GM12878 (cell line): ENCODE measurements around the gene KBTBD7. TPM values are rescaled to one million over a fixed set of nuclear protein-coding genes. Genes with fewer than 3 reads are reported as not detected.

Source experiments
- ATAC-seq: fragments of 200-7000 bp; cut with Tn5 transposase; 3 replicates; pipeline ENCODE4 v1.9.1; 2020; ENCODE audit warnings: mild to moderate bottlenecking, moderate library complexity
- BruUV-seq: library from RNA; stranded (reverse); fragments of 400-500 nt; replicated peaks from 2 replicates; lab custom pipeline; 2021; lab: Mats Ljungman, UMichigan
- CTCF ChIA-PET: fragments of 300-600 bp; sonication (Branson Sonifier 250); formaldehyde crosslinking; extraction: SDS; loops from one replicate; lab custom pipeline; 2021; ENCODE audit warnings: inconsistent platforms; lab: Yijun Ruan, JAX
- POLR2A ChIA-PET: fragments of 350-600 bp; formaldehyde crosslinking; extraction: SDS; loops from one replicate; lab custom pipeline; 2021; ENCODE audit warnings: inconsistent platforms; lab: Charles Lee
- RAD21 ChIA-PET: fragments of 300-600 bp; sonication (Branson Sonifier 250); formaldehyde crosslinking; loops from one replicate; lab custom pipeline; 2023; ENCODE audit warnings: antibody characterized with exemption; ENCODE audit not compliant: unreplicated experiment; lab: Charles Lee
- SMC1A ChIA-PET: fragments of 300-600 bp; sonication (Branson Sonifier 250); formaldehyde crosslinking; loops from one replicate; lab custom pipeline; 2023; ENCODE audit not compliant: unreplicated experiment, uncharacterized antibody; lab: Charles Lee
- DNase-seq: peaks from one replicate; pipeline ENCODE4 v3.0.0-alpha.2; 2011; ENCODE audit warnings: low read depth, low spot score
- FAIRE-seq: peaks from 3 replicates; lab custom pipeline; 2011; peaks lifted over from hg19 to GRCh38; lab: Jason Lieb, UNC
- H2AFZ ChIP-seq: 2 replicates; pipeline ENCODE4 v1.6.0; 2011; ENCODE audit warnings: low read depth, low read length, control low read depth; ENCODE audit not compliant: control insufficient read depth
- H3K27ac ChIP-seq: 2 replicates; pipeline ENCODE4 v1.5.1; 2011; ENCODE audit warnings: control low read depth; ENCODE audit not compliant: control insufficient read depth, insufficient read depth
- H3K27me3 ChIP-seq, 2 experiments: replicated peaks in 1 of 2; 2 replicates each; pipeline versions ENCODE4 v1.6.0 to v1.6.1; 2011; ENCODE audit warnings: low read length in 1 of 2; ENCODE audit not compliant: control insufficient read depth in 2 of 2, insufficient read depth in 2 of 2
- H3K36me3 ChIP-seq, 2 experiments: 2 replicates each; pipeline ENCODE4 v1.5.1; 2011; ENCODE audit warnings: low read length in 1 of 2; ENCODE audit not compliant: control insufficient read depth in 2 of 2, insufficient read depth in 2 of 2
- H3K4me1 ChIP-seq: 2 replicates; pipeline ENCODE4 v1.6.1; 2011; ENCODE audit warnings: mild to moderate bottlenecking, low read length, moderate library complexity, mixed read lengths; ENCODE audit not compliant: control insufficient read depth, insufficient read depth
- H3K4me2 ChIP-seq: 2 replicates; pipeline ENCODE4 v1.6.0; 2011; ENCODE audit warnings: control low read depth; ENCODE audit not compliant: control insufficient read depth, insufficient read depth
- H3K4me3 ChIP-seq: fragments of 200-600 bp; sonication (generic); 2 replicates; pipeline ENCODE4 v1.5.1; 2016
- H3K79me2 ChIP-seq: 2 replicates; pipeline ENCODE4 v1.6.0; 2011; ENCODE audit warnings: low read length; ENCODE audit not compliant: control insufficient read depth, insufficient read depth
- H3K9ac ChIP-seq: 2 replicates; pipeline ENCODE4 v1.8.0; 2011; ENCODE audit warnings: low read length, control low read depth, mixed read lengths; ENCODE audit not compliant: control insufficient read depth, insufficient read depth
- H3K9me3 ChIP-seq: replicated peaks from 3 replicates; pipeline ENCODE4 v1.5.1; 2011; ENCODE audit warnings: mild to moderate bottlenecking, low read length; ENCODE audit not compliant: control insufficient read depth, insufficient read depth
- H4K20me1 ChIP-seq: 2 replicates; pipeline ENCODE4 v1.6.0; 2011; ENCODE audit not compliant: control insufficient read depth, insufficient read depth
- CREM ChIP-seq: IDR thresholded peaks from 2 replicates; pipeline ENCODE4 v1.6.1; 2014; ENCODE audit warnings: antibody characterized with exemption, low read depth
- EED ChIP-seq: sonication (generic); IDR thresholded peaks from 2 replicates; pipeline ENCODE4 v1.6.1; 2016; ENCODE audit warnings: antibody characterized with exemption, low read depth
- EGR1 ChIP-seq, 2 experiments: IDR thresholded peaks; 1 replicate in 1 of 2; 2 replicates in 1 of 2; pipeline ENCODE4 v1.6.1; 2011 to 2012; ENCODE audit warnings: low read depth in 2 of 2, low read length in 2 of 2, borderline replicate concordance in 1 of 2, mild to moderate bottlenecking in 1 of 2, moderate library complexity in 1 of 2
- FOXM1 ChIP-seq: IDR thresholded peaks from 2 replicates; pipeline ENCODE4 v1.6.1; 2012; ENCODE audit warnings: low read depth, mild to moderate bottlenecking, inconsistent platforms, low read length, moderate library complexity
- GABPA ChIP-seq: IDR thresholded peaks from 2 replicates; pipeline ENCODE4 v1.6.1; 2014; ENCODE audit warnings: antibody characterized with exemption, low read depth, mild to moderate bottlenecking, inconsistent platforms
- HCFC1 ChIP-seq: fragments of 150-350 bp; IDR thresholded peaks from 2 replicates; pipeline ENCODE4 v1.6.1; 2014; ENCODE audit warnings: low read length
- JUND ChIP-seq: IDR thresholded peaks from 2 replicates; pipeline ENCODE4 v1.6.1; 2012; ENCODE audit warnings: low read depth, mild to moderate bottlenecking, low read length, improper control_type of control experiment, moderate library complexity
- MEF2A ChIP-seq: IDR thresholded peaks from 2 replicates; pipeline ENCODE4 v1.6.1; 2011; ENCODE audit warnings: low read depth, mild to moderate bottlenecking, low read length, moderate library complexity; ENCODE audit not compliant: insufficient read depth
- POLR2A ChIP-seq: IDR thresholded peaks from 2 replicates; pipeline ENCODE4 v1.6.1; 2011; ENCODE audit warnings: low read depth, mild to moderate bottlenecking, low read length
- SIX5 ChIP-seq: IDR thresholded peaks from 2 replicates; pipeline ENCODE4 v1.6.1; 2011; ENCODE audit warnings: mild to moderate bottlenecking, low read depth, low read length, moderate library complexity; ENCODE audit not compliant: severe bottlenecking
- SMAD1 ChIP-seq: fragments of 450-650 bp; IDR thresholded peaks from 2 replicates; pipeline ENCODE4 v1.6.1; 2018; ENCODE audit warnings: mild to moderate bottlenecking, low read depth; ENCODE audit not compliant: partially characterized antibody
- SMARCA5 ChIP-seq: fragments of 450-650 bp; IDR thresholded peaks from 2 replicates; pipeline ENCODE4 v1.6.1; 2017; ENCODE audit warnings: mild to moderate bottlenecking
- ZZZ3 ChIP-seq: IDR thresholded peaks from 2 replicates; pipeline ENCODE4 v1.6.1; 2011; ENCODE audit warnings: low read depth; ENCODE audit not compliant: control insufficient read depth, insufficient read length
- WGBS: methylation state at CpG from one replicate; pipeline ENCODE4 v1.1.6; 2016; ENCODE audit warnings: low lambda C conversion rate; ENCODE audit not compliant: insufficient replicate concordance, insufficient coverage; ENCODE audit errors: missing lambda C conversion rate; 5-methylcytosine and 5-hydroxymethylcytosine counted together
- in situ Hi-C: fragments of 300-500 bp; cut with MboI; formaldehyde crosslinking; loops from 9 replicates; pipeline ENCODE4 v1.14.3; 2018; ENCODE audit warnings: mixed read lengths
- intact Hi-C: fragments of 100-400 bp; cut with micrococcal nuclease; formaldehyde crosslinking; loops from one replicate; pipeline ENCODE4 v1.14.2; 2022; ENCODE audit not compliant: unreplicated experiment
- polyA plus RNA-seq, 11 experiments: library from polyadenylated mRNA; depleted of rRNA in 4 of 11; unstranded in 6 of 11; stranded (reverse) in 5 of 11; fragments of >200 nt; fragmentation: Nextera tagmentation in 4 of 11; fragmentation: Illumina TruSeq in 1 of 11; extraction: Ambion mirVana in 4 of 11; extraction: Trizol in 1 of 11; gene quantifications; 1 replicate in 1 of 11; 2 replicates in 10 of 11; pipeline versions ENCODE4 v1.2.1 to v1.2.3, GENCODE V29; 2011 to 2016; ENCODE audit warnings: inconsistent platforms in 2 of 11, missing spikeins in 2 of 11, low read depth in 1 of 11
- total RNA-seq, 4 experiments: library from RNA; depleted of rRNA in 3 of 4; stranded (reverse); fragments of >200 nt in 3 of 4; fragmentation: Illumina TruSeq in 1 of 4; extraction: Trizol in 1 of 4; gene quantifications; 2 replicates each; pipeline versions ENCODE4 v1.2.1 to v1.2.3, GENCODE V29; 2013 to 2021
- TF ChIP-seq, protein P1 (sequence below): fragments of 450-650 bp; IDR thresholded peaks from 2 replicates; pipeline ENCODE4 v1.6.1; 2018; ENCODE audit warnings: mild to moderate bottlenecking, low read depth, moderate library complexity; ENCODE audit not compliant: partially characterized antibody
- TF ChIP-seq, protein P2 (sequence below): fragments of 450-650 bp; IDR thresholded peaks from 2 replicates; pipeline ENCODE4 v1.6.1; 2017; ENCODE audit warnings: mild to moderate bottlenecking, low read depth, inconsistent platforms; ENCODE audit not compliant: poor library complexity, severe bottlenecking

KBTBD7 gene
- total and polyA plus RNA-seq, 10 of the 15 experiments (the other 5 are each of a cell fraction or from before 2014, with no cell fraction given), result 1.8 to 6.0 (median 4.3) TPM

DNA sequence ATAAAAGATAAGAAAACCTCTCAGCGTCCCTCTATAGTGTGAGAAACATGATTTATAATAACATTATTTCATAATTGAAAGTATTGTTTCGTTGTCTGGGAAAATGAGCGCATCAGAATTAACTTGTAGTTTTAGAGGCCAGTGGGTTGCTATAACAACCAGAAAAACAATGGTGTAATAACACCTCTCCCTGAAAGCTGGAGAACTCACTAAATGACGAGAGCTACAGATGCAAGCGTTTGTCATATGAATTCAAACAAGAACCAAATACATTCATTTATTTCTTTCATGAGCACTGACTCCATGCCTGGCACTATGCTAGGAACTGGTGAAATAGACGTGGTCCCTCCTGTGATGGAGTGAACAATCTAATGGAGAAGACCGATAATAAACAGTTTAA is 16.3 kb downstream of the KBTBD7 start (continued):
- TF ChIP-seq HCFC1, result no peak
- TF ChIP-seq CREM, result no peak
- TF ChIP-seq, protein P1, sequence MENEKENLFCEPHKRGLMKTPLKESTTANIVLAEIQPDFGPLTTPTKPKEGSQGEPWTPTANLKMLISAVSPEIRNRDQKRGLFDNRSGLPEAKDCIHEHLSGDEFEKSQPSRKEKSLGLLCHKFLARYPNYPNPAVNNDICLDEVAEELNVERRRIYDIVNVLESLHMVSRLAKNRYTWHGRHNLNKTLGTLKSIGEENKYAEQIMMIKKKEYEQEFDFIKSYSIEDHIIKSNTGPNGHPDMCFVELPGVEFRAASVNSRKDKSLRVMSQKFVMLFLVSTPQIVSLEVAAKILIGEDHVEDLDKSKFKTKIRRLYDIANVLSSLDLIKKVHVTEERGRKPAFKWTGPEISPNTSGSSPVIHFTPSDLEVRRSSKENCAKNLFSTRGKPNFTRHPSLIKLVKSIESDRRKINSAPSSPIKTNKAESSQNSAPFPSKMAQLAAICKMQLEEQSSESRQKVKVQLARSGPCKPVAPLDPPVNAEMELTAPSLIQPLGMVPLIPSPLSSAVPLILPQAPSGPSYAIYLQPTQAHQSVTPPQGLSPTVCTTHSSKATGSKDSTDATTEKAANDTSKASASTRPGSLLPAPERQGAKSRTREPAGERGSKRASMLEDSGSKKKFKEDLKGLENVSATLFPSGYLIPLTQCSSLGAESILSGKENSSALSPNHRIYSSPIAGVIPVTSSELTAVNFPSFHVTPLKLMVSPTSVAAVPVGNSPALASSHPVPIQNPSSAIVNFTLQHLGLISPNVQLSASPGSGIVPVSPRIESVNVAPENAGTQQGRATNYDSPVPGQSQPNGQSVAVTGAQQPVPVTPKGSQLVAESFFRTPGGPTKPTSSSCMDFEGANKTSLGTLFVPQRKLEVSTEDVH, result no peak
- TF ChIP-seq EED, result no peak
- no peak for TF ChIP-seq MEF2A
- no peak for TF ChIP-seq SIX5
- TF ChIP-seq SMARCA5, result no peak
- TF ChIP-seq EGR1 (IDR thresholded peaks at IDR 0.05; ENCODE audit: borderline replicate concordance in 1 of 2, low read depth in 2 of 2, low read length in 2 of 2), result no peak

DNA sequence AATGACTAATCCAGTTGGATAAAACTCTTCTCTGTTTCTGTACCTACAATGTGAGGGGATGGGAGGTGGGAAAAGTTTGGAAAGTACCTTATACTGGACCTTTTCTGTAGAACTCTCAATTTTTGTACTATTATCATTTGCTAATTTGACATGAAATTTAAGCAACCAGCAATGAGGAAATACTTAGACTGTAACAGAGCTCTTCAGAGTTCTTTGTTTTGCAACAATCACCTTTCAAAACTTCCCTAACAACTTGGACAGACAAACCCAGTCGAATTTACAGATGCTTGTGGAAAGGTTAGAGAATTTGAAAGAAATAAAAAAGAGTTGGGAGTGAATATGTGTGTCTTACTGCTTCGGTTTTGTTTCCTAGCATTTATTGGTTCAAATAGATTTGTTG is 16.8 kb downstream of the KBTBD7 start:
- Histone ChIP-seq H3K27me3 (no peaks in the 10 kb centered on the region), H3K4me1 (no peaks in the 10 kb centered on the region), H3K9me3 (peaks cover 2% of the 10 kb centered on the region; the same call in 2 of the 3 replicates), H3K27ac (no peak overlapping the region), H3K36me3 (no peaks in the 10 kb centered on the region), H3K9ac (no peak overlapping the region), H3K79me2 (no peaks in the 10 kb centered on the region), H3K4me3 (no peak overlapping the region), H4K20me1 (no peaks in the 10 kb centered on the region), H2AFZ (no peak overlapping the region), H3K4me2 (no peak overlapping the region)
- in situ Hi-C loops, result no loop called here
- DNase-seq, result no peak
- FAIRE-seq, result no peak
- BruUV-seq, result no TSS peak
- SMC1A ChIA-PET, result no interaction called here
- RAD21 ChIA-PET, result no interaction called here
- 0% methylated on average over 2 of the region's 2 CpGs for WGBS
- TF ChIP-seq GABPA, result no peak
- TF ChIP-seq, protein P2, sequence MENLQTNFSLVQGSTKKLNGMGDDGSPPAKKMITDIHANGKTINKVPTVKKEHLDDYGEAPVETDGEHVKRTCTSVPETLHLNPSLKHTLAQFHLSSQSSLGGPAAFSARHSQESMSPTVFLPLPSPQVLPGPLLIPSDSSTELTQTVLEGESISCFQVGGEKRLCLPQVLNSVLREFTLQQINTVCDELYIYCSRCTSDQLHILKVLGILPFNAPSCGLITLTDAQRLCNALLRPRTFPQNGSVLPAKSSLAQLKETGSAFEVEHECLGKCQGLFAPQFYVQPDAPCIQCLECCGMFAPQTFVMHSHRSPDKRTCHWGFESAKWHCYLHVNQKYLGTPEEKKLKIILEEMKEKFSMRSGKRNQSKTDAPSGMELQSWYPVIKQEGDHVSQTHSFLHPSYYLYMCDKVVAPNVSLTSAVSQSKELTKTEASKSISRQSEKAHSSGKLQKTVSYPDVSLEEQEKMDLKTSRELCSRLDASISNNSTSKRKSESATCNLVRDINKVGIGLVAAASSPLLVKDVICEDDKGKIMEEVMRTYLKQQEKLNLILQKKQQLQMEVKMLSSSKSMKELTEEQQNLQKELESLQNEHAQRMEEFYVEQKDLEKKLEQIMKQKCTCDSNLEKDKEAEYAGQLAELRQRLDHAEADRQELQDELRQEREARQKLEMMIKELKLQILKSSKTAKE, result no peak
- TF ChIP-seq FOXM1, result no peak
- TF ChIP-seq POLR2A, result no peak
- TF ChIP-seq SMAD1, result no peak
- no peak for TF ChIP-seq JUND
- no peak for TF ChIP-seq ZZZ3
- CTCF ChIA-PET, result no interaction called here
- ATAC-seq, result no peak
- POLR2A ChIA-PET, result no interaction called here
- intact Hi-C loops, result no loop called here
